Caco-2 (cell line): ENCODE data around the gene ANXA5. TPM values are rescaled to one million over a fixed set of nuclear protein-coding genes. Genes with fewer than 3 reads are reported as not detected.

ENCODE experiments used
- BruUV-seq: library from RNA; stranded (reverse); fragments of 400-500 nt; replicated peaks from 2 replicates; lab custom pipeline; 2021; lab: Mats Ljungman, UMichigan
- CTCF ChIA-PET: fragments of 300-600 bp; sonication (Branson Sonifier 250); formaldehyde crosslinking; loops from one replicate; lab custom pipeline; 2022; ENCODE audit warnings: antibody characterized with exemption; lab: Charles Lee
- POLR2A ChIA-PET: fragments of 300-600 bp; sonication (Branson Sonifier 250); formaldehyde crosslinking; loops from one replicate; lab custom pipeline; 2022; ENCODE audit warnings: antibody characterized with exemption; lab: Charles Lee
- DNase-seq, 2 experiments: peaks; one replicate each; pipeline versions ENCODE4 v3.0.0 to v3.0.0-alpha.2; 2020 to 2022
- H3K27me3 ChIP-seq: replicated peaks from 2 replicates; pipeline ENCODE4 v1.6.0; 2011; ENCODE audit warnings: low read length; ENCODE audit not compliant: control insufficient read depth, insufficient read depth
- H3K36me3 ChIP-seq: 2 replicates; pipeline ENCODE4 v1.5.1; 2011; ENCODE audit warnings: low read length; ENCODE audit not compliant: control insufficient read depth, insufficient read depth
- H3K4me1 ChIP-seq: fragments of 250-450 bp; sonication (Bioruptor Pico); 2 replicates; pipeline ENCODE4 v1.5.1; 2020; ENCODE audit warnings: mild to moderate bottlenecking
- H3K4me3 ChIP-seq: 2 replicates; pipeline ENCODE4 v1.5.1; 2011; ENCODE audit warnings: low read depth, mild to moderate bottlenecking, control low read depth, low read length
- H3K9me3 ChIP-seq: fragments of 250-450 bp; sonication (Bioruptor Pico); 2 replicates; pipeline ENCODE4 v1.5.1; 2020; ENCODE audit warnings: mild to moderate bottlenecking, moderate library complexity
- H3K27ac Mint-ChIP-seq: one replicate; pipeline ENCODE4 v1.8.0; 2022; ENCODE audit warnings: mixed read lengths; ENCODE audit not compliant: unreplicated experiment
- H3K27me3 Mint-ChIP-seq: one replicate; pipeline ENCODE4 v1.8.0; 2022; ENCODE audit warnings: mixed read lengths; ENCODE audit not compliant: insufficient read depth, unreplicated experiment
- H3K36me3 Mint-ChIP-seq: one replicate; pipeline ENCODE4 v1.8.0; 2022; ENCODE audit warnings: mild to moderate bottlenecking, mixed read lengths; ENCODE audit not compliant: insufficient read depth, unreplicated experiment
- H3K4me1 Mint-ChIP-seq: one replicate; pipeline ENCODE4 v1.8.0; 2022; ENCODE audit warnings: low read depth, mixed read lengths; ENCODE audit not compliant: unreplicated experiment
- H3K4me3 Mint-ChIP-seq: one replicate; pipeline ENCODE4 v1.8.0; 2022; ENCODE audit warnings: mild to moderate bottlenecking, moderate library complexity, mixed read lengths; ENCODE audit not compliant: unreplicated experiment
- H3K9me3 Mint-ChIP-seq: one replicate; pipeline ENCODE4 v1.8.0; 2022; ENCODE audit warnings: mixed read lengths; ENCODE audit not compliant: unreplicated experiment
- intact Hi-C: fragments of 100-400 bp; cut with micrococcal nuclease; formaldehyde crosslinking; loops from one replicate; pipeline ENCODE4 v1.10.0; 2022; ENCODE audit not compliant: unreplicated experiment
- total RNA-seq: library from RNA; stranded (reverse); gene quantifications from 2 replicates; pipeline ENCODE4 v1.2.3, GENCODE V29; 2022
- TF ChIP-seq, protein P1 (sequence below), 2 experiments: fragments of 200-600 bp in 1 of 2; IDR thresholded peaks; 1 replicate in 1 of 2; 2 replicates in 1 of 2; pipeline versions ENCODE4 v1.5.1 to v1.8.0; 2011 to 2022; ENCODE audit warnings: antibody characterized with exemption in 1 of 2, control low read depth in 1 of 2, inconsistent platforms in 1 of 2, low read depth in 1 of 2, low read length in 1 of 2, mild to moderate bottlenecking in 1 of 2, moderate library complexity in 1 of 2; ENCODE audit not compliant: insufficient read depth in 1 of 2, severe bottlenecking in 1 of 2, unreplicated experiment in 1 of 2

The ANXA5 gene
- total RNA-seq, 1 experiment from 2014 or later = 359 TPM

GRCh38 chr4:121711263-121712000, 14.7 kb upstream of the ANXA5 start:
- DNase-seq = peak; percentile 80
- H3K27me3 Mint-ChIP-seq = no peaks in the 10 kb centered on the region
- no peaks in the 10 kb centered on the region for H3K27me3 ChIP-seq
- intact Hi-C loops = loop anchor here (1.0 kb wide), 2 partner anchors 14 to 15 kb away; no protein-coding TSS in a partner anchor
- ChIA-PET CTCF (interaction anchor here (1.6 kb wide), 1 partner anchor 15 kb away, joined by 6 read pairs; the partner anchor contains the start of gene ANXA5), POLR2A (interaction anchor here (0.8 to 1.2 kb wide), 2 partner anchors 15 to 34 kb away, joined by 3 to 6 read pairs; partner anchors contain the start of gene ANXA5)
- H3K4me1 Mint-ChIP-seq = peaks cover 26% of the 10 kb centered on the region
- no peaks in the 10 kb centered on the region for H3K36me3 ChIP-seq
- no peaks in the 10 kb centered on the region for H3K9me3 Mint-ChIP-seq
- H3K4me1 ChIP-seq = peaks cover 5% of the 10 kb centered on the region; the same call in 1 of the 2 replicates
- peak overlapping the region; percentile 23 for H3K4me3 ChIP-seq
- no peaks in the 10 kb centered on the region for H3K9me3 ChIP-seq
- peak overlapping the region; percentile 91 for H3K27ac Mint-ChIP-seq
- H3K4me3 Mint-ChIP-seq = peak overlapping the region; percentile 81
- TF ChIP-seq, protein P1, sequence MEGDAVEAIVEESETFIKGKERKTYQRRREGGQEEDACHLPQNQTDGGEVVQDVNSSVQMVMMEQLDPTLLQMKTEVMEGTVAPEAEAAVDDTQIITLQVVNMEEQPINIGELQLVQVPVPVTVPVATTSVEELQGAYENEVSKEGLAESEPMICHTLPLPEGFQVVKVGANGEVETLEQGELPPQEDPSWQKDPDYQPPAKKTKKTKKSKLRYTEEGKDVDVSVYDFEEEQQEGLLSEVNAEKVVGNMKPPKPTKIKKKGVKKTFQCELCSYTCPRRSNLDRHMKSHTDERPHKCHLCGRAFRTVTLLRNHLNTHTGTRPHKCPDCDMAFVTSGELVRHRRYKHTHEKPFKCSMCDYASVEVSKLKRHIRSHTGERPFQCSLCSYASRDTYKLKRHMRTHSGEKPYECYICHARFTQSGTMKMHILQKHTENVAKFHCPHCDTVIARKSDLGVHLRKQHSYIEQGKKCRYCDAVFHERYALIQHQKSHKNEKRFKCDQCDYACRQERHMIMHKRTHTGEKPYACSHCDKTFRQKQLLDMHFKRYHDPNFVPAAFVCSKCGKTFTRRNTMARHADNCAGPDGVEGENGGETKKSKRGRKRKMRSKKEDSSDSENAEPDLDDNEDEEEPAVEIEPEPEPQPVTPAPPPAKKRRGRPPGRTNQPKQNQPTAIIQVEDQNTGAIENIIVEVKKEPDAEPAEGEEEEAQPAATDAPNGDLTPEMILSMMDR (IDR thresholded peaks at IDR 0.05; ENCODE audit: insufficient read depth in 1 of 2, low read depth in 1 of 2, low read length in 1 of 2, severe bottlenecking in 1 of 2, unreplicated experiment in 1 of 2) = no peak
- peaks cover 6% of the 10 kb centered on the region for H3K36me3 Mint-ChIP-seq
- BruUV-seq = TSS peak; percentile 92

DNA sequence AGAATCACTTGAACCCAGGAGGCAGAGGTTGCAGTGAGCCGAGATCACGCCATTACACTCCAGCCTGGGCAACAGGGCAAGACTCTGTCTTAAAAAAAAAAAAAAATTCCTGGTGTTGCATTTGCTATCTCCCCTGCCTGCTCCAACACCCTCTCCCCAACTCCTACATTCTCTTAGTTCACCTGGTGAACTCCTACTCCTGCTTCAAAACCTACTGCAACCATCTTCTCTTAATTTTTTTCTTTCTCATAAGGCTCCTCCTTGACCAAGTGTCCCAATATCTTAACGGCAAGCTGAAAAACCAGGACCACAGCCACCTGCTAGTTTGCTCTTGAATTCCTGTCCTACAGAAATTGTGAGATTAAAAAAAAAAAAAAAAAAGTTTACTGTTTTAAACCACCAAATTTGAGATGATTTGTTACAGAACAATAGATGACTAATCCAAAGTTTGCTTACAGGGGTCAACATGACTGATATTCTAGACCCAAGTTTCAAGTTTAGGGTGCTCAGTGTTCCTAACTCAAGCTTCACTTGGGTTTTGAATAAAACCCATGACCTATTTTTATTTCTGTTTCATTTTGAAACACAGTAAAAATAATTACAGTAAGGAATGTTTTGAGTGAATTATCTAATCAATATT, 13.1 kb upstream of the ANXA5 start:
- BruUV-seq = no TSS peak
- Mint-ChIP-seq H3K36me3 (no peaks in the 10 kb centered on the region), H3K4me1 (peaks cover 26% of the 10 kb centered on the region), H3K9me3 (no peaks in the 10 kb centered on the region), H3K27me3 (no peaks in the 10 kb centered on the region), H3K27ac (no peak overlapping the region), H3K4me3 (no peak overlapping the region)
- Histone ChIP-seq H3K36me3 (no peaks in the 10 kb centered on the region), H3K9me3 (no peaks in the 10 kb centered on the region), H3K4me1 (peaks cover 5% of the 10 kb centered on the region; the same call in 1 of the 2 replicates), H3K27me3 (no peaks in the 10 kb centered on the region), H3K4me3 (no peak overlapping the region)
- TF ChIP-seq, protein P1 (IDR thresholded peaks at IDR 0.05; ENCODE audit: insufficient read depth in 1 of 2, low read depth in 1 of 2, low read length in 1 of 2, severe bottlenecking in 1 of 2, unreplicated experiment in 1 of 2) = no peak
- ChIA-PET POLR2A (interaction anchor here (0.7 kb wide), 1 partner anchor 13 kb away, joined by 5 read pairs; the partner anchor contains the start of gene ANXA5), CTCF (no interaction called here)
- DNase-seq = no peak
- intact Hi-C loops = no loop called here

- Mint-ChIP-seq H3K27me3 (no peaks in the 10 kb centered on the region), H3K27ac (no peak overlapping the region), H3K36me3 (no peaks in the 10 kb centered on the region), H3K4me1 (peaks cover 22% of the 10 kb centered on the region), H3K4me3 (no peak overlapping the region), H3K9me3 (no peaks in the 10 kb centered on the region)
- no peaks in the 10 kb centered on the region for H3K36me3 ChIP-seq
- DNase-seq = no peak
- CTCF ChIA-PET = no interaction called here
- H3K4me3 ChIP-seq = no peak overlapping the region
- no peaks in the 10 kb centered on the region for H3K9me3 ChIP-seq
- intact Hi-C loops = no loop called here
- TF ChIP-seq, protein P1 (IDR thresholded peaks at IDR 0.05; ENCODE audit: insufficient read depth in 1 of 2, low read depth in 1 of 2, low read length in 1 of 2, severe bottlenecking in 1 of 2, unreplicated experiment in 1 of 2) = no peak
- POLR2A ChIA-PET = no interaction called here
- no peaks in the 10 kb centered on the region for H3K27me3 ChIP-seq
- BruUV-seq = no TSS peak
- H3K4me1 ChIP-seq = peaks cover 4% of the 10 kb centered on the region; the same call in 1 of the 2 replicates
Measured at GRCh38 chr4:121707344-121707743, 10.6 kb upstream of the ANXA5 start.
